Osteoblast (primary cell): ENCODE measurements around the gene ZCCHC24. TPM values are rescaled to one million over a fixed set of nuclear protein-coding genes. Genes with fewer than 3 reads are reported as not detected.
"Not testable (repeated sequence)": the region's sequence is repeated elsewhere in the genome, so short reads cannot be mapped to it uniquely, and the experiment has no call there.

ENCODE experiments used
- DNase-seq: peaks from one replicate; pipeline ENCODE4 v3.0.0; 2011; ENCODE audit warnings: low spot score, mixed read lengths; ENCODE audit not compliant: insufficient read length; ENCODE audit errors: missing footprints
- H2AFZ ChIP-seq: 2 replicates; pipeline ENCODE4 v1.6.0; 2011; ENCODE audit warnings: mild to moderate bottlenecking, low read length
- H3K27ac ChIP-seq: 2 replicates; pipeline ENCODE4 v1.5.1; 2011; ENCODE audit warnings: mild to moderate bottlenecking, low read depth, low read length, moderate library complexity
- H3K27me3 ChIP-seq: 2 replicates; pipeline ENCODE4 v1.6.0; 2012; ENCODE audit warnings: mild to moderate bottlenecking, control low read depth, inconsistent platforms, low read length, moderate library complexity; ENCODE audit not compliant: insufficient read depth
- H3K36me3 ChIP-seq: 2 replicates; pipeline ENCODE4 v1.5.1; 2011; ENCODE audit warnings: mild to moderate bottlenecking, low read length, control low read depth, moderate library complexity; ENCODE audit not compliant: insufficient read depth
- H3K4me1 ChIP-seq: 2 replicates; pipeline ENCODE4 v1.5.1; 2011; ENCODE audit warnings: mild to moderate bottlenecking, low read length, control low read depth, moderate library complexity; ENCODE audit not compliant: insufficient read depth
- H3K4me2 ChIP-seq: 2 replicates; pipeline ENCODE4 v1.6.0; 2011; ENCODE audit warnings: mild to moderate bottlenecking, low read length; ENCODE audit not compliant: insufficient read depth
- H3K4me3 ChIP-seq: fragments of 200-600 bp; sonication (generic); 3 replicates; pipeline ENCODE4 v1.5.1; 2012; ENCODE audit warnings: mild to moderate bottlenecking, low read length, inconsistent platforms; ENCODE audit not compliant: insufficient read depth
- H3K79me2 ChIP-seq: 2 replicates; pipeline ENCODE4 v1.6.0; 2012; ENCODE audit warnings: mild to moderate bottlenecking, low read length, control low read depth, inconsistent platforms; ENCODE audit not compliant: insufficient read depth
- H3K9me3 ChIP-seq: 2 replicates; pipeline ENCODE4 v1.5.1; 2011; ENCODE audit warnings: low read depth, low read length, control low read depth
- H4K20me1 ChIP-seq: 2 replicates; pipeline ENCODE4 v1.6.0; 2012; ENCODE audit warnings: mild to moderate bottlenecking, low read length, control low read depth; ENCODE audit not compliant: insufficient read depth
- total RNA-seq: library from RNA; depleted of rRNA; stranded (reverse); fragments of >200 nt; gene quantifications from 2 replicates; pipeline ENCODE4 v1.2.3, GENCODE V29; 2012
- TF ChIP-seq, protein P1 (sequence below): IDR thresholded peaks from 2 replicates; pipeline ENCODE4 v1.5.1; 2011; ENCODE audit warnings: mild to moderate bottlenecking, low read depth, low read length, moderate library complexity; ENCODE audit errors: extremely low read depth

The ZCCHC24 gene
- total RNA-seq, 1 donor = 48.5 TPM

DNA sequence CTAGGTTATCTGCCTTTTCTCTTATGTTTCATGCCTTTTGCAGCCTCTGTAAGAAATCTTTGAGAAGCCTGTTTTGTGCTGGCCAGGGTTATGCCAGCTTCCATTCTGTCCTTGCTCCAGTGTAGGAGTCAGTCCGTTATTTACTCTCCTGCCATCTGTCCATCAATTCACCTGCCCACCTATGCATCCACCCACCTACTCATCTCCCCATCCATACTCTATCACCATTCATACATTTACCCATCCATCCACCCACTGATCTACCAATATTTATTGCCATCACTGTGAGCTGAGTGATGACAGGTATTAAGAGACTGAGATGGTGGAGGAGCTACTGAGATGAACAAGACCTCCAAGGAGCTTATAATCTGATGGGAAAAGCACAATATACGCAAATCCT is 110.9 kb downstream of the ZCCHC24 start:
- Histone ChIP-seq H3K27ac (peak overlapping the region; percentile 75), H3K4me3 (no peak overlapping the region), H3K9me3 (no peaks in the 10 kb centered on the region), H3K4me1 (peaks cover 20% of the 10 kb centered on the region), H3K4me2 (no peak overlapping the region), H2AFZ (no peak overlapping the region), H3K79me2 (no peaks in the 10 kb centered on the region), H3K27me3 (no peaks in the 10 kb centered on the region), H4K20me1 (no peaks in the 10 kb centered on the region), H3K36me3 (no peaks in the 10 kb centered on the region)
- TF ChIP-seq, protein P1, sequence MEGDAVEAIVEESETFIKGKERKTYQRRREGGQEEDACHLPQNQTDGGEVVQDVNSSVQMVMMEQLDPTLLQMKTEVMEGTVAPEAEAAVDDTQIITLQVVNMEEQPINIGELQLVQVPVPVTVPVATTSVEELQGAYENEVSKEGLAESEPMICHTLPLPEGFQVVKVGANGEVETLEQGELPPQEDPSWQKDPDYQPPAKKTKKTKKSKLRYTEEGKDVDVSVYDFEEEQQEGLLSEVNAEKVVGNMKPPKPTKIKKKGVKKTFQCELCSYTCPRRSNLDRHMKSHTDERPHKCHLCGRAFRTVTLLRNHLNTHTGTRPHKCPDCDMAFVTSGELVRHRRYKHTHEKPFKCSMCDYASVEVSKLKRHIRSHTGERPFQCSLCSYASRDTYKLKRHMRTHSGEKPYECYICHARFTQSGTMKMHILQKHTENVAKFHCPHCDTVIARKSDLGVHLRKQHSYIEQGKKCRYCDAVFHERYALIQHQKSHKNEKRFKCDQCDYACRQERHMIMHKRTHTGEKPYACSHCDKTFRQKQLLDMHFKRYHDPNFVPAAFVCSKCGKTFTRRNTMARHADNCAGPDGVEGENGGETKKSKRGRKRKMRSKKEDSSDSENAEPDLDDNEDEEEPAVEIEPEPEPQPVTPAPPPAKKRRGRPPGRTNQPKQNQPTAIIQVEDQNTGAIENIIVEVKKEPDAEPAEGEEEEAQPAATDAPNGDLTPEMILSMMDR = no peak
- DNase-seq = no peak

DNA sequence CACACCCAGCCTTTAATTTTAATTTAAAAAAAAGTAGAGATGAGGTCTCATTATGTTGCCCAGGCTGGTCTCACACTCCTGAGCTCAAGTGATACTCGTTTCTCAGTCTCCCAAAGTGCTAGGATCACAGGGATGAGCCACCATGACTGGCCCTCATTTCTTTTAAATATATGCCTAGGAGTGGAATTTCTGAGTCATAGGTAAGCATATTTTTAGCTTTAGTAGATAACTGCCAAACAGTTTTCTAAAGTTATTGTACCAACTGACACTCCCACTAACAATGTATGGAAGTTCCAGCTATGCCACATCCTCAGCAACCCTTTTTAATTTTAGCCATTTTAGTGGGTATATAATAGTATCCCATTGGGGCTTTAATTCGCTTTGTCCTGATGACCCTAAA is 111.9 kb downstream of the ZCCHC24 start:
- Histone ChIP-seq H3K9me3 (no peaks in the 10 kb centered on the region), H2AFZ (no peak overlapping the region), H3K79me2 (no peaks in the 10 kb centered on the region), H3K27me3 (no peaks in the 10 kb centered on the region), H3K4me2 (peak overlapping the region; percentile 9), H4K20me1 (no peaks in the 10 kb centered on the region), H3K27ac (peak overlapping the region; percentile 75), H3K36me3 (no peaks in the 10 kb centered on the region), H3K4me1 (peaks cover 20% of the 10 kb centered on the region), H3K4me3 (no peak overlapping the region)
- TF ChIP-seq, protein P1 = no peak
- DNase-seq = no peak

DNA sequence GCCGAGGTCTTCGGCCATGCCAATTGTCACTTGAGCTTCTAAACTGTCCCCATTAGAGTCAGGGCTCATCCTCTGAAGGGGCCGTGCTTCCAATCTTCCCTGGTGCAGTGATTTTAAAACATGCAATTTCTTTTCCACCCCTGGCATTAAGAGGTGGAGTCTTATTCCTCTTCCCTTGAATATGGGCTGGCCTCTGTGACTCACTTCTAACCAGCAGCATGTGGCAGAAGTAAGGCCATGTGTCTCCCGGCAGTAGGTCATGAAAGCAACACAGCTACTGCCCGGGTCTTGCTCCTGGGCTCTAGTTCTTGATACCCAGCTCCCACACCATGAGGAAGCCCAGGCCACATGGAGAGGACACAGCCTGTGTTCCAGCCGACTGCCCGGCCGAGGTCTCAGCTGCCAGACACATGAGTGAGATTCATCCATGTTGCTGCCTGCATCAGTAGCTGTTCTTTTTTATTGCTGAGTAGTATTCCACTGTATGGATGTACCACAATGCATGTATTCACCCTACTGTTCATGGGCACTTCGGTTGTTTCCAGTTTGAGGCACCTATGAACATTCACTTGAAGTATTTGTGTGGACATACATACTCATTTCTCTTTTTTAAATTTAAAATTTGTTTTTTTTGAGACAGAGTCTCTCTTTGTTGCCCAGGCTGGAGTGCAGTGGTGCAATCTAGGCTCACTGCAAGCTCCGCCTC is 112.7 kb downstream of the ZCCHC24 start:
- DNase-seq, H3K79me2 ChIP-seq, H4K20me1 ChIP-seq, H3K4me2 ChIP-seq, H2AFZ ChIP-seq, H3K27me3 ChIP-seq, H3K9me3 ChIP-seq, H3K4me3 ChIP-seq, H3K36me3 ChIP-seq: not testable (repeated sequence)
- peaks cover 20% of the 10 kb centered on the region for H3K4me1 ChIP-seq
- H3K27ac ChIP-seq = peak overlapping the region; percentile 75

Other genes starting within 250 kb of the ZCCHC24 start
- gene PPIF, start 98.2 kb downstream of the ZCCHC24 start, total RNA-seq = 37.7 and 39.1 TPM in 2 replicates
- gene EIF5AL1, start 66.9 kb upstream of the ZCCHC24 start, total RNA-seq = 0.72 and 0.88 TPM in 2 replicates
- not detected in 2 replicates for gene SFTPA2, start 114.8 kb upstream of the ZCCHC24 start, total RNA-seq
- not detected in 2 replicates for gene SFTPA1, start 165.3 kb upstream of the ZCCHC24 start, total RNA-seq